IMR-90 (cell line): ENCODE measurements around the gene FAM174B. TPM values are rescaled to one million over a fixed set of nuclear protein-coding genes. Genes with fewer than 3 reads are reported as not detected.

Source experiments
- ATAC-seq: fragments of 200-7000 bp; cut with Tn5 transposase; 2 replicates; pipeline ENCODE4 v1.9.1; 2020; ENCODE audit warnings: low read depth, mild to moderate bottlenecking, moderate library complexity
- BruUV-seq: library from RNA; stranded (reverse); fragments of 400-500 nt; replicated peaks from 2 replicates; lab custom pipeline; 2021; lab: Mats Ljungman, UMichigan
- CTCF ChIA-PET: fragments of 300-600 bp; formaldehyde crosslinking; extraction: SDS; loops from one replicate; lab custom pipeline; 2021; ENCODE audit warnings: antibody characterized with exemption; lab: Yijun Ruan, JAX
- POLR2A ChIA-PET: fragments of 300-600 bp; sonication (Branson Sonifier 250); formaldehyde crosslinking; loops from one replicate; lab custom pipeline; 2022; ENCODE audit warnings: antibody characterized with exemption; ENCODE audit not compliant: unreplicated experiment; lab: Charles Lee
- DNase-seq: peaks from one replicate; pipeline ENCODE4 v3.0.0; 2013
- H2AFZ ChIP-seq: replicated peaks from 2 replicates; pipeline ENCODE3; 2013; ENCODE audit warnings: low read length, mild to moderate bottlenecking; ENCODE audit not compliant: poor library complexity
- H2AK5ac ChIP-seq: 2 replicates; pipeline ENCODE4 v1.6.1; 2013; ENCODE audit warnings: low read depth, low read length, inconsistent platforms
- H2AK9ac ChIP-seq: replicated peaks from 2 replicates; pipeline ENCODE3; 2013; ENCODE audit warnings: mild to moderate bottlenecking, low read depth, low read length, moderate library complexity; ENCODE audit not compliant: poor library complexity
- H2BK120ac ChIP-seq: 2 replicates; pipeline ENCODE4 v1.6.1; 2013; ENCODE audit warnings: low read depth, low read length, inconsistent platforms
- H2BK15ac ChIP-seq: 3 replicates; pipeline ENCODE4 v1.6.1; 2013; ENCODE audit warnings: low read depth, low read length, inconsistent platforms
- H2BK20ac ChIP-seq: 2 replicates; pipeline ENCODE4 v1.6.1; 2013; ENCODE audit warnings: low read depth, mild to moderate bottlenecking, inconsistent platforms, low read length, moderate library complexity
- H2BK5ac ChIP-seq: 2 replicates; pipeline ENCODE4 v1.6.1; 2013; ENCODE audit warnings: mild to moderate bottlenecking, low read depth, low read length, inconsistent platforms; ENCODE audit not compliant: poor library complexity, severe bottlenecking
- H3K14ac ChIP-seq: replicated peaks from 2 replicates; pipeline ENCODE4 v1.6.1; 2013; ENCODE audit warnings: low read depth, low read length, inconsistent platforms
- H3K18ac ChIP-seq: 2 replicates; pipeline ENCODE4 v1.6.1; 2013; ENCODE audit warnings: low read depth, low read length, control low read depth
- H3K23ac ChIP-seq: 2 replicates; pipeline ENCODE4 v1.6.1; 2013; ENCODE audit warnings: low read depth, low read length, inconsistent platforms
- H3K27ac ChIP-seq: 2 replicates; pipeline ENCODE4 v1.5.1; 2013; ENCODE audit warnings: mild to moderate bottlenecking, control low read depth, low read length; ENCODE audit not compliant: insufficient read depth
- H3K27me3 ChIP-seq: 2 replicates; pipeline ENCODE4 v1.6.1; 2013; ENCODE audit warnings: low read length; ENCODE audit not compliant: control insufficient read depth, insufficient read depth
- H3K36me3 ChIP-seq: 2 replicates; pipeline ENCODE4 v1.6.1; 2013; ENCODE audit warnings: low read length, mixed read lengths; ENCODE audit not compliant: control insufficient read depth, insufficient read depth
- H3K4ac ChIP-seq: 2 replicates; pipeline ENCODE4 v1.6.1; 2013; ENCODE audit warnings: low read depth, low read length, inconsistent platforms
- H3K4me1 ChIP-seq: 2 replicates; pipeline ENCODE4 v1.6.1; 2013; ENCODE audit warnings: low read length, mixed read lengths; ENCODE audit not compliant: control insufficient read depth, insufficient read depth
- H3K4me2 ChIP-seq: 2 replicates; pipeline ENCODE4 v1.6.1; 2013; ENCODE audit warnings: low read depth, mild to moderate bottlenecking, control low read depth, low read length, moderate library complexity
- H3K4me3 ChIP-seq: 2 replicates; pipeline ENCODE4 v1.5.1; 2013; ENCODE audit warnings: low read depth, mild to moderate bottlenecking, control low read depth, low read length, moderate library complexity; ENCODE audit not compliant: insufficient read depth
- H3K56ac ChIP-seq: 2 replicates; pipeline ENCODE4 v1.6.1; 2013; ENCODE audit warnings: low read length, inconsistent platforms; ENCODE audit not compliant: insufficient read depth; ENCODE audit errors: extremely low read depth
- H3K79me1 ChIP-seq, 2 experiments: 2 replicates each; pipeline ENCODE4 v1.6.1; 2013; ENCODE audit warnings: low read length in 2 of 2, inconsistent platforms in 1 of 2, low read depth in 1 of 2
- H3K9ac ChIP-seq: 2 replicates; pipeline ENCODE4 v1.6.1; 2013; ENCODE audit warnings: low read depth, low read length, control low read depth
- H3K9me1 ChIP-seq: 2 replicates; pipeline ENCODE4 v1.6.1; 2013; ENCODE audit warnings: low read length, inconsistent platforms; ENCODE audit not compliant: insufficient read depth
- H3K9me3 ChIP-seq: 2 replicates; pipeline ENCODE4 v1.6.1; 2013; ENCODE audit warnings: low read length; ENCODE audit not compliant: control insufficient read depth, insufficient read depth
- H4K20me1 ChIP-seq: 2 replicates; pipeline ENCODE4 v1.6.1; 2013; ENCODE audit warnings: low read length, inconsistent platforms; ENCODE audit not compliant: insufficient read depth
- H4K5ac ChIP-seq: 2 replicates; pipeline ENCODE4 v1.6.1; 2013; ENCODE audit warnings: mild to moderate bottlenecking, low read depth, low read length, control low read depth
- H4K8ac ChIP-seq, 2 experiments: 2 replicates each; pipeline ENCODE4 v1.6.1; 2013; ENCODE audit warnings: low read depth in 2 of 2, low read length in 2 of 2, control low read depth in 1 of 2, inconsistent platforms in 1 of 2
- H4K91ac ChIP-seq: 2 replicates; pipeline ENCODE4 v1.6.1; 2013; ENCODE audit warnings: low read depth, low read length, inconsistent platforms; ENCODE audit not compliant: insufficient read depth
- CHD1 ChIP-seq: IDR thresholded peaks from 2 replicates; pipeline ENCODE4 v1.6.1; 2012; ENCODE audit warnings: low read depth, low read length, improper control_type of control experiment
- FOS ChIP-seq: fragments of 150-350 bp; IDR thresholded peaks from 2 replicates; pipeline ENCODE4 v1.6.1; 2016; ENCODE audit warnings: low read depth, low read length
- MAFK ChIP-seq: IDR thresholded peaks from 2 replicates; pipeline ENCODE4 v1.6.1; 2012; ENCODE audit warnings: low read depth, low read length, improper control_type of control experiment
- MAZ ChIP-seq: IDR thresholded peaks from 2 replicates; pipeline ENCODE4 v1.6.1; 2012; ENCODE audit warnings: low read depth, mild to moderate bottlenecking, low read length, improper control_type of control experiment, moderate library complexity, borderline replicate concordance
- MXI1 ChIP-seq: IDR thresholded peaks from 2 replicates; pipeline ENCODE4 v1.6.1; 2012; ENCODE audit warnings: low read depth, mild to moderate bottlenecking, low read length, moderate library complexity, borderline replicate concordance
- NFE2L2 ChIP-seq: fragments of 150-350 bp; IDR thresholded peaks from 2 replicates; pipeline ENCODE4 v1.6.1; 2016; ENCODE audit warnings: low read depth, mild to moderate bottlenecking, low read length
- POLR2A ChIP-seq: IDR thresholded peaks from 2 replicates; pipeline ENCODE4 v1.6.1; 2012; ENCODE audit warnings: mild to moderate bottlenecking, low read depth, low read length
- RCOR1 ChIP-seq: IDR thresholded peaks from 2 replicates; pipeline ENCODE4 v1.6.1; 2012; ENCODE audit warnings: mild to moderate bottlenecking, low read length, improper control_type of control experiment; ENCODE audit not compliant: insufficient replicate concordance
- RFX5 ChIP-seq: IDR thresholded peaks from 2 replicates; pipeline ENCODE4 v1.8.0; 2012; ENCODE audit warnings: low read depth, mild to moderate bottlenecking, low read length, moderate library complexity
- SMC3 ChIP-seq: fragments of 150-350 bp; IDR thresholded peaks from 2 replicates; pipeline ENCODE4 v1.6.1; 2016; ENCODE audit warnings: low read depth, mild to moderate bottlenecking, antibody characterized with exemption, low read length, moderate library complexity
- WGBS, 2 experiments: methylation state at CpG; one replicate each; pipeline versions ENCODE4 v1.1.5 to v1.1.7; 2013; ENCODE audit warnings: missing lambda C conversion rate in 2 of 2; ENCODE audit not compliant: insufficient read length in 1 of 2; ENCODE audit errors: extremely low coverage in 2 of 2; 5-methylcytosine and 5-hydroxymethylcytosine counted together
- dilution Hi-C: fragments of 300-500 bp; cut with HindIII; formaldehyde crosslinking; loops from one replicate; pipeline ENCODE4 v1.14.3; 2018; ENCODE audit warnings: low sequenced_read_pairs; ENCODE audit not compliant: unreplicated experiment
- in situ Hi-C: fragments of 300-500 bp; cut with MboI; formaldehyde crosslinking; loops from 3 replicates; pipeline ENCODE4 v1.14.3; 2019; ENCODE audit warnings: low sequenced_read_pairs, inconsistent platforms, mixed read lengths
- intact Hi-C: fragments of 100-400 bp; cut with micrococcal nuclease; formaldehyde crosslinking; loops from 2 replicates; pipeline ENCODE4 v1.10.0; 2022
- polyA plus RNA-seq, 3 experiments: library from polyadenylated mRNA; depleted of rRNA; stranded (reverse); fragments of >200 nt; gene quantifications; 2 replicates each; pipeline ENCODE4 v1.2.3, GENCODE V29; 2012; ENCODE audit warnings: low replicate concordance in 1 of 3
- total RNA-seq: library from RNA; depleted of rRNA; stranded (reverse); fragments of >200 nt; gene quantifications from 2 replicates; pipeline ENCODE4 v1.2.3, GENCODE V29; 2012

The FAM174B gene
- total and polyA plus RNA-seq, 2 of the 4 experiments (the other 2 are of a cell fraction), result 0.18 to 0.56 TPM

- no peak overlapping the region for H2BK20ac ChIP-seq
- no peak overlapping the region for H4K5ac ChIP-seq
- H3K4me1 ChIP-seq, result no peaks in the 10 kb centered on the region
- H2BK5ac ChIP-seq, result no peak overlapping the region
- no peak overlapping the region for H2AK5ac ChIP-seq
- TF ChIP-seq FOS (no peak), MXI1 (no peak), SMC3 (no peak), MAFK (no peak), POLR2A (no peak), CHD1 (no peak), NFE2L2 (no peak), RCOR1 (no peak), RFX5 (no peak), MAZ (no peak)
- POLR2A ChIA-PET, result no interaction called here
- H3K4me3 ChIP-seq, result no peak overlapping the region
- H2BK120ac ChIP-seq, result no peak overlapping the region
- H3K27ac ChIP-seq, result no peak overlapping the region
- H4K91ac ChIP-seq, result no peak overlapping the region
- no peak overlapping the region for H3K14ac ChIP-seq
- dilution Hi-C loops (no loop called here), intact Hi-C loops (no loop called here), in situ Hi-C loops (no loop called here)
- H3K56ac ChIP-seq, result no peak overlapping the region
- no peak overlapping the region for H3K9ac ChIP-seq
- no peak overlapping the region for H3K4me2 ChIP-seq
- ATAC-seq (no peak), DNase-seq (no peak)
- H3K4ac ChIP-seq, result no peak overlapping the region
- CTCF ChIA-PET, result no interaction called here
- H3K23ac ChIP-seq, result no peak overlapping the region
- no peak overlapping the region for H2AK9ac ChIP-seq
- H3K27me3 ChIP-seq, result no peaks in the 10 kb centered on the region; the same call in 1 of the 2 replicates
- BruUV-seq, result no TSS peak
- no peaks in the 10 kb centered on the region for H3K9me1 ChIP-seq
- H4K20me1 ChIP-seq, result no peaks in the 10 kb centered on the region
- H3K79me1 ChIP-seq, result no peaks in the 10 kb centered on the region
- no CpG with 5 or more reads among the region's 6 CpGs for WGBS, 2 experiments
- no peaks in the 10 kb centered on the region for H3K36me3 ChIP-seq
- H3K9me3 ChIP-seq, result no peaks in the 10 kb centered on the region
- H4K8ac ChIP-seq, result no peak overlapping the region
- no peak overlapping the region for H3K18ac ChIP-seq
- no peak overlapping the region for H2AFZ ChIP-seq
- H2BK15ac ChIP-seq, result no peak overlapping the region
Measured at GRCh38 chr15:92586966-92587365, 68.6 kb downstream of the FAM174B start.
